ENCODE data around the gene SYT7.

Gene SYT7

GRCh38 chr11:61596990-61597389 is 16.1 kb upstream of the SYT7 start:
- H3K27ac ChIP-seq = no peak overlapping the region
- TF ChIP-seq, protein P1, sequence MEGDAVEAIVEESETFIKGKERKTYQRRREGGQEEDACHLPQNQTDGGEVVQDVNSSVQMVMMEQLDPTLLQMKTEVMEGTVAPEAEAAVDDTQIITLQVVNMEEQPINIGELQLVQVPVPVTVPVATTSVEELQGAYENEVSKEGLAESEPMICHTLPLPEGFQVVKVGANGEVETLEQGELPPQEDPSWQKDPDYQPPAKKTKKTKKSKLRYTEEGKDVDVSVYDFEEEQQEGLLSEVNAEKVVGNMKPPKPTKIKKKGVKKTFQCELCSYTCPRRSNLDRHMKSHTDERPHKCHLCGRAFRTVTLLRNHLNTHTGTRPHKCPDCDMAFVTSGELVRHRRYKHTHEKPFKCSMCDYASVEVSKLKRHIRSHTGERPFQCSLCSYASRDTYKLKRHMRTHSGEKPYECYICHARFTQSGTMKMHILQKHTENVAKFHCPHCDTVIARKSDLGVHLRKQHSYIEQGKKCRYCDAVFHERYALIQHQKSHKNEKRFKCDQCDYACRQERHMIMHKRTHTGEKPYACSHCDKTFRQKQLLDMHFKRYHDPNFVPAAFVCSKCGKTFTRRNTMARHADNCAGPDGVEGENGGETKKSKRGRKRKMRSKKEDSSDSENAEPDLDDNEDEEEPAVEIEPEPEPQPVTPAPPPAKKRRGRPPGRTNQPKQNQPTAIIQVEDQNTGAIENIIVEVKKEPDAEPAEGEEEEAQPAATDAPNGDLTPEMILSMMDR (conservative IDR thresholded peaks at IDR 0.05) = no peak

DNA sequence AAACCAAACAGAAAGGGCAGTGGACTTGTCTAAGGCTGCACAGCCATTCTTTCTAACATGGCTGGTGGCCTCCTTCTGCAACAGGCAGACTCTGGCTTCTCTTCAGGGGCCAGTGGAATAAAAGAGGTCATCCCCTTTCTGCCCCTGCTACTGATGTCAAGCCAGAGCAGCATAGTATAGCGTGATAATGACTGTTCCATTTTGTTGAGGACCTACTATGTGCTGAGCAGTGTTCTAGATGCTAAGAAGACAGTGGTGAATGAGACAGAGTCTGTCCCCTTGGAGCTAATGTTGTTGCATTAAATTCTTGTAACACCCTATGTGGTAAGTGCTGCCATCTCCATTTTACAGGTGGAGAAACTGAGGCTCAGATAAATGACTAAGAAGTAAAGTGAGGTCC is 15.7 kb upstream of the SYT7 start:
- TF ChIP-seq, protein P1 (conservative IDR thresholded peaks at IDR 0.05) = no peak
- peak overlapping the region; percentile 65; the same call in 1 of the 2 replicates for H3K27ac ChIP-seq

- TF ChIP-seq, protein P1 (conservative IDR thresholded peaks at IDR 0.05) = no peak
- peak overlapping the region; percentile 65 for H3K27ac ChIP-seq
Measured at GRCh38 chr11:61594907-61595257, 14.0 kb upstream of the SYT7 start.

DNA sequence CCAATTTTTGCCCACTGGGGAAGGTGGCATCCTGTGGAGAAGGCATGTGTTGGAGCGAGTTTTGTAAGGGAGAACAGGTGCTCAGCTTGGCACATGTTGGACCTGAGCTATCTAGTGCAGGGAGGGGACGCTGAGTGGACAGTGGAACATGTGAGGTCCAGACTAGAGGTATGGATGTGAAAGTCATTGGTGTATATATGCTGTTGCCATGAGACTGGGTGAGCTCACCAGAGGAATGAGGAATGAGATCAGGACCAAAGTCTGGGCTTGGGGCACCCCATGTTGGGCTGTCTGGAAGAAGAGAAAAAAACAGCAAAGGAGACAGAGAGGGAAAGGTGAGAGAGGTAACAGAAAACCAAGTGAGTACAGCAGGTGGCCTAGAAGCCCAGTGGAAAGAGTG is 12.3 kb upstream of the SYT7 start:
- H3K27ac ChIP-seq = no peak overlapping the region
- TF ChIP-seq, protein P1 (conservative IDR thresholded peaks at IDR 0.05) = no peak

GRCh38 chr11:61592176-61592575 is 11.3 kb upstream of the SYT7 start:
- H3K27ac ChIP-seq = peak overlapping the region; percentile 96

DNA sequence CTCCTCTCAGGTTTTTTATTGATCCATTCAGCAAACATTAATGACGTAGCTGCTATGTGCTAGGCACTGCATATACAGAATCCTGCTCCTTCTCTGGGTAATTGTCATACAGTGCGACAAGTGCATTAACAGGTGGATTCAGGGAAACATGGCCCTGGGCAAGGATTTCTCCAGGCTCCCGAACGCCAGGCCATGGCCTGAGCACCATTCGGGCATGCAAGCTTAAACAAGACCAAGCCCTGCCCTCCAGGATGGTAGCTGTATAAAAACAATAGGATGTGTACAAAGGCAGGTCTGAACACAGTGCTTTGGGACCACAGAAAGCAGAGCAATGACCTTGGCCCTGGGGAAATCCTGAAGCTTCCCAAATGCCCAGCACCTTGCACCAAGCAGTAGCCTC is 9.1 kb upstream of the SYT7 start:
- TF ChIP-seq, protein P1 (conservative IDR thresholded peaks at IDR 0.05) = no peak

More at GRCh38 chr11:61592176-61592575, 11.3 kb upstream of the SYT7 start:
- TF ChIP-seq, protein P1 (conservative IDR thresholded peaks at IDR 0.05) = no peak

DNA sequence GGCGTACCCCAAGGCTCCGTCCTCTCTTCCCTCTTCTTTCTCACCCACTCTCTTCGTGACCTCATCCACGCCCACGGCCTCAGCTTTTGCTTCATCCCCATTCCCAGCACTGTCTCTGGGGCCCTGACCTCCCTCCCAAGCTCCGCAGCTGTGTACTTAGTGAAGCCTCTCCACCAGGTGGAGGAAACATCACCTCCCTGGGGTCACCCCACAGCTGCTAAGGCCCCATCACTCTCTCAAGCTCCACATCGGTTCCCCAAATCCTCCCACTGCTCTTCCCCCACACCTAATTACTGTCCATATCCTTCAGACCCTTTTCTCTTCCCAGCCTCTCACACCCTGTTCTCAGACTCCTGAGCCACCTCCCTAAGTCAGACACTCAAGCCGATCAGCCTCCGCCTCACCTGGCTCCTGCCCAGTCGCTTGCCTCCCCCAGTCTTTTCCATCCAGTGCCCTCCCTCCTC is 7.9 kb upstream of the SYT7 start:
- TF ChIP-seq, protein P1 (conservative IDR thresholded peaks at IDR 0.05) = no peak
- peak overlapping the region; percentile 96 for H3K27ac ChIP-seq

More for the DNA sequence above, 9.1 kb upstream of the SYT7 start:
- H3K27ac ChIP-seq = peak overlapping the region; percentile 96
